ENCODE data around the gene FRMPD1. TPM values are rescaled to one million over a fixed set of nuclear protein-coding genes. Genes with fewer than 3 reads are reported as not detected.
"Not testable (repeated sequence)": the region's sequence is repeated elsewhere in the genome, so short reads cannot be mapped to it uniquely, and the experiment has no call there.

The FRMPD1 gene
- total and polyA plus RNA-seq, 2 experiments from 2014 or later = 0.15 to 0.32 TPM

DNA sequence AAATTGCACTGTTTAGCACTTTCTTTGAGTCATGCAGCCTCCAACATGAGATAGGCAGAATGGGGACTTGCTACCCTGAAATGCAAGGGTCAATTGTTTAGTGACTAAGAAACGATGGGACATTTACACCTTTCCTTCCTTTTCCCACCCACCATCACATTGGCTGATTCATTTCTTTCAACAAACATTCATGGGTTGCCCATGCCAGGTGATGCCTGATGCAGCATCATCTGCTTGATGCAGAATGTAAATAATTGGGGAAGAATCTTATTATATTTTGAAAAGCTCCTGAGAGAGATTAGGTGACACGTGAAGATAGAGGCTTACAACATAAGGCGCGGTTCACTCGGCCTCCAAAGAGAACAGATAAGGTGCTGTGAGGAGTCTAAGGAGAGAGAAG lies 98.4 kb downstream of the FRMPD1 start:
- no peaks in the 10 kb centered on the region for H3K27me3 ChIP-seq
- no peaks in the 10 kb centered on the region for H3K9me3 ChIP-seq (ENCODE audit: low read depth)
- H3K36me3 ChIP-seq = no peaks in the 10 kb centered on the region
- no peaks in the 10 kb centered on the region for H3K4me1 ChIP-seq (ENCODE audit: low read depth)
- DNase-seq (ENCODE audit: low read depth in 1 of 2, low spot score in 1 of 2) = no peak
- no peak overlapping the region for H3K27ac ChIP-seq
- TF ChIP-seq, protein P1, sequence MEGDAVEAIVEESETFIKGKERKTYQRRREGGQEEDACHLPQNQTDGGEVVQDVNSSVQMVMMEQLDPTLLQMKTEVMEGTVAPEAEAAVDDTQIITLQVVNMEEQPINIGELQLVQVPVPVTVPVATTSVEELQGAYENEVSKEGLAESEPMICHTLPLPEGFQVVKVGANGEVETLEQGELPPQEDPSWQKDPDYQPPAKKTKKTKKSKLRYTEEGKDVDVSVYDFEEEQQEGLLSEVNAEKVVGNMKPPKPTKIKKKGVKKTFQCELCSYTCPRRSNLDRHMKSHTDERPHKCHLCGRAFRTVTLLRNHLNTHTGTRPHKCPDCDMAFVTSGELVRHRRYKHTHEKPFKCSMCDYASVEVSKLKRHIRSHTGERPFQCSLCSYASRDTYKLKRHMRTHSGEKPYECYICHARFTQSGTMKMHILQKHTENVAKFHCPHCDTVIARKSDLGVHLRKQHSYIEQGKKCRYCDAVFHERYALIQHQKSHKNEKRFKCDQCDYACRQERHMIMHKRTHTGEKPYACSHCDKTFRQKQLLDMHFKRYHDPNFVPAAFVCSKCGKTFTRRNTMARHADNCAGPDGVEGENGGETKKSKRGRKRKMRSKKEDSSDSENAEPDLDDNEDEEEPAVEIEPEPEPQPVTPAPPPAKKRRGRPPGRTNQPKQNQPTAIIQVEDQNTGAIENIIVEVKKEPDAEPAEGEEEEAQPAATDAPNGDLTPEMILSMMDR (IDR thresholded peaks at IDR 0.05; ENCODE audit: low read depth, low read length) = no peak
- H3K4me3 ChIP-seq = no peak overlapping the region

DNA sequence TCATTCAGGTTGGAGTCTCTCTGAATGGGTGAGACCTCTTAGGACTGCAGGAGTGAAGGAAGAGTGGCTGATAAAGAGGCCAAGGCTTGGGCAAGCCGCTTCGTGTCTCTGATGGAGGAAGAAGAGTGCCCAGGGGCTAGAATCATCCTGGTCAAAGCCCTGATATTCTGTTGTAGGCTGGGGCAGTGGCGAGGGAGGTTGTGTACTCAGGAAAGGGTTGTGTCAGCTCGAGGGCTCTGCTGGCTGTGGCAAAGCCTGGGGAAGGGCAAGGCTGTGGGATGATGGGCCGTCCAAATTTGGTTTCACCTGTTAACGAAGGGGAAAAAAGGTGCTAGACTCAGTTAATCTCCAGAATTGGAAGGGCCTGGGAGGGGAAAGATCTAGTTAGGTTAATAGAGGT lies 100.4 kb downstream of the FRMPD1 start:
- TF ChIP-seq, protein P1 (IDR thresholded peaks at IDR 0.05; ENCODE audit: low read depth, low read length) = no peak
- no peaks in the 10 kb centered on the region for H3K9me3 ChIP-seq (ENCODE audit: low read depth)
- DNase-seq (ENCODE audit: low read depth in 1 of 2, low spot score in 1 of 2) = no peak
- no peaks in the 10 kb centered on the region for H3K27me3 ChIP-seq
- H3K27ac ChIP-seq = no peak overlapping the region
- no peaks in the 10 kb centered on the region for H3K36me3 ChIP-seq
- H3K4me3 ChIP-seq = no peak overlapping the region
- H3K4me1 ChIP-seq (ENCODE audit: low read depth) = no peaks in the 10 kb centered on the region

GRCh38 chr9:37751704-37752103 lies 101.0 kb downstream of the FRMPD1 start:
- not testable (repeated sequence) for H3K4me1 ChIP-seq (ENCODE audit: low read depth); DNase-seq (ENCODE audit: low read depth in 1 of 2, low spot score in 1 of 2)

DNA sequence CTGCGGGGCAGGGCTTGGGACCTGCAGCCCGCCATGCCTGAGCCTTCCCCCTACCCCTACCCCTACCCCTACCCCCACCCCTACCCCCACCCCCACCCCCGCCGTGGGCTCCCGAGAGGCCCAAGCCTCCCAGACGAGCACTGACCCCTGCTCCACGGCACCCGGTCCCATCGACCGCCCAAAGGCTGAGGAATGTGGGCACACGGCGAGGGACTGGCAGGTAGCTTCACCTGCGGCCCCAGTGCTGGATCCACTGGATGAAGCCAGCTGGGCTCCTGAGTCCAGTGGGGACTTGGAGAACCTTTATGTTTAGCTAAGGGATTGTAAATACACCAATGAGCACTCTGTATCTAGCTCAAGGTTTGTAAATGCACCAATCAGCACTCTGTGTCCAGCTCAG lies 101.4 kb downstream of the FRMPD1 start:
- not testable (repeated sequence) for H3K36me3 ChIP-seq; H3K27me3 ChIP-seq; H3K4me1 ChIP-seq (ENCODE audit: low read depth); H3K4me3 ChIP-seq; DNase-seq (ENCODE audit: low read depth in 1 of 2, low spot score in 1 of 2); H3K27ac ChIP-seq; H3K9me3 ChIP-seq (ENCODE audit: low read depth)

More at GRCh38 chr9:37751704-37752103, 101.0 kb downstream of the FRMPD1 start:
- H3K27ac ChIP-seq; H3K36me3 ChIP-seq; H3K9me3 ChIP-seq (ENCODE audit: low read depth); H3K27me3 ChIP-seq; H3K4me3 ChIP-seq: not testable (repeated sequence)

DNA sequence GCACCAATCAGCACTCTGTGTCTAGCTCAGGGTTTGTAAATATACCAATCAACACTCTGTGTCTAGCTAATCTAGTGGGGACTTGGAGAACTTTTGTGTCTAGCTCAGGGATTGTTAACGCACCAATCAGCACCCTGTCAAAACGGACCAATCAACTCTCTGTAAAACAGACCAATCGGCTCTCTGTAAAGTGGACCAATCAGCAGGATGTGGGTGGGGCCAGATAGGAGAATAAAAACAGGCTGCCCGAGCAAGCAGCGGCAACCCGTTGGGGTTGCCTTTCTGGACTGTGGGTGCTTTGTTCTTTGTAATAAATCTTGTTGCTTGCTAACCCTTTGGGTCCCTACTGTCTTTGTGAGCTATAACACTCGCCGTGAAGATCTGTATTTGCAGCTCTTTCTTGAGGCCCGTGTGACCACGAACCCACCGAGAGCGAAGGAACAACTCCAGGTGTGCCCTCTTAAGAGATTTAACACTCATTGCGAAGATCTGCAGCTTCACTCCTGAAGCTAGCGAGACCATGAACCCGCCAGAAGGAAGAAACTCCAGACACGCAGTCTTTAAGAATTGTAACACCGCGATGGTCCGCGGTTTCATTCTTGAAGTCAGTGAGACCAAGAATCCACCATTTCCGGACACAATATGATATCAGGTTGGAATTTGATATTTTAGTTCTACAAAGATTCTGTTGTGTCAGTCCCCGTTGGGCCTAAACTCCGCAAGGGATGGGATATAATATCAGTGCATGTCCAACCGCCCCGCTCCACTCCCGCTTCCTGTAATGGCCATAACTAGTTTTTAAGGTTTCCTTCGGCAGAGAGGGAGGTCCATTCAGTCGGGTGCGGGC lies 102.1 kb downstream of the FRMPD1 start:
- H3K4me3 ChIP-seq = peak overlapping the region; percentile 55
- H3K9me3 ChIP-seq (ENCODE audit: low read depth) = no peaks in the 10 kb centered on the region
- no peak overlapping the region for H3K27ac ChIP-seq
- H3K27me3 ChIP-seq = no peaks in the 10 kb centered on the region
- H3K36me3 ChIP-seq = no peaks in the 10 kb centered on the region
- DNase-seq (ENCODE audit: low read depth in 1 of 2, low spot score in 1 of 2) = no peak
- TF ChIP-seq, protein P1 (IDR thresholded peaks at IDR 0.05; ENCODE audit: low read depth, low read length) = no peak
- H3K4me1 ChIP-seq (ENCODE audit: low read depth) = no peaks in the 10 kb centered on the region

GRCh38 chr9:37753489-37754190 lies 102.9 kb downstream of the FRMPD1 start, which contains the start of gene TRMT10B:
TSS of gene TRMT10B (plus strand) at chr9:37753805. CDS start at chr9:37761932, 8,127 bp downstream.
- Histone ChIP-seq H3K4me1 (ENCODE audit: low read depth) (no peaks in the 10 kb centered on the region), H3K27ac (no peak within 1 kb of the TSS)

More at GRCh38 chr9:37753489-37754190, 102.9 kb downstream of the FRMPD1 start, which contains the start of gene TRMT10B:
- H3K9me3 ChIP-seq (ENCODE audit: low read depth) = no peaks in the 10 kb centered on the region
- peak; percentile 74 to 82 for DNase-seq (ENCODE audit: low read depth in 1 of 2, low spot score in 1 of 2)
- no peaks in the 10 kb centered on the region for H3K27me3 ChIP-seq
- TF ChIP-seq, protein P1 (IDR thresholded peaks at IDR 0.05; ENCODE audit: low read depth, low read length) = peak; percentile 13
- peak within 1 kb of the TSS; percentile 55 for H3K4me3 ChIP-seq
- no peaks in the 10 kb centered on the region for H3K36me3 ChIP-seq

Measured in cardiac muscle cell (in vitro differentiated cells and primary cell).